GM12878 (cell line): ENCODE measurements around the gene SFT2D3. TPM values are rescaled to one million over a fixed set of nuclear protein-coding genes. Genes with fewer than 3 reads are reported as not detected.
A peak's percentile ranks its signal among the peaks of the same experiment; 100 is the strongest.

Source experiments
- BMI1 ChIP-seq: fragments of 450-650 bp; IDR thresholded peaks from 2 replicates; pipeline ENCODE4 v1.6.1; 2016; ENCODE audit warnings: mild to moderate bottlenecking, moderate library complexity, borderline replicate concordance
- CBFB ChIP-seq: IDR thresholded peaks from 2 replicates; pipeline ENCODE4 v1.6.1; 2016; ENCODE audit warnings: antibody characterized with exemption, low read depth
- CREB1 ChIP-seq: IDR thresholded peaks from 2 replicates; pipeline ENCODE4 v1.6.1; 2012; ENCODE audit warnings: low read depth, mild to moderate bottlenecking, inconsistent platforms
- EZH2 ChIP-seq: IDR thresholded peaks from 2 replicates; pipeline ENCODE4 v1.6.1; 2012; ENCODE audit warnings: low read depth, mild to moderate bottlenecking, control low read depth, inconsistent platforms, low read length, borderline replicate concordance; ENCODE audit not compliant: control insufficient read depth
- FOS ChIP-seq: IDR thresholded peaks from 3 replicates; pipeline ENCODE4 v1.6.1; 2011; ENCODE audit warnings: borderline replicate concordance; ENCODE audit not compliant: insufficient read length; ENCODE audit errors: extremely low read depth
- HDAC2 ChIP-seq: fragments of 200-600 bp; sonication (generic); IDR thresholded peaks from 2 replicates; pipeline ENCODE4 v1.6.1; 2017
- JUNB ChIP-seq: IDR thresholded peaks from 2 replicates; pipeline ENCODE4 v1.6.1; 2016; ENCODE audit warnings: antibody characterized with exemption, mild to moderate bottlenecking
- MTA3 ChIP-seq: IDR thresholded peaks from 2 replicates; pipeline ENCODE4 v1.6.1; 2012; ENCODE audit warnings: low read length, inconsistent platforms, borderline replicate concordance
- NFXL1 ChIP-seq: fragments of 450-650 bp; IDR thresholded peaks from 2 replicates; pipeline ENCODE4 v1.6.1; 2017; ENCODE audit warnings: antibody characterized with exemption, mild to moderate bottlenecking, borderline replicate concordance
- NR2C1 ChIP-seq: fragments of 450-650 bp; IDR thresholded peaks from 2 replicates; pipeline ENCODE4 v1.6.1; 2017; ENCODE audit warnings: antibody characterized with exemption, mild to moderate bottlenecking, moderate library complexity
- NR2C2 ChIP-seq: IDR thresholded peaks from 2 replicates; pipeline ENCODE4 v1.6.1; 2011; ENCODE audit warnings: borderline replicate concordance, low read depth; ENCODE audit not compliant: control insufficient read depth, insufficient read length
- PAX5 ChIP-seq: IDR thresholded peaks from 2 replicates; pipeline ENCODE4 v1.6.1; 2011; ENCODE audit warnings: low read depth, low read length, borderline replicate concordance
- RELA ChIP-seq: fragments of 450-650 bp; IDR thresholded peaks from 2 replicates; pipeline ENCODE4 v1.8.0; 2014; ENCODE audit warnings: borderline replicate concordance; ENCODE audit not compliant: partially characterized antibody
- SIN3A ChIP-seq: IDR thresholded peaks from 2 replicates; pipeline ENCODE4 v1.6.1; 2012; ENCODE audit warnings: low read depth, low read length, improper control_type of control experiment
- SMARCA5 ChIP-seq: fragments of 450-650 bp; IDR thresholded peaks from 2 replicates; pipeline ENCODE4 v1.6.1; 2017; ENCODE audit warnings: mild to moderate bottlenecking
- TCF12 ChIP-seq: IDR thresholded peaks from 2 replicates; pipeline ENCODE4 v1.6.1; 2011; ENCODE audit warnings: low read depth, mild to moderate bottlenecking, low read length
- polyA plus RNA-seq, 11 experiments: library from polyadenylated mRNA; depleted of rRNA in 4 of 11; unstranded in 6 of 11; stranded (reverse) in 5 of 11; fragments of >200 nt; fragmentation: Nextera tagmentation in 4 of 11; fragmentation: Illumina TruSeq in 1 of 11; extraction: Ambion mirVana in 4 of 11; extraction: Trizol in 1 of 11; gene quantifications; 1 replicate in 1 of 11; 2 replicates in 10 of 11; pipeline versions ENCODE4 v1.2.1 to v1.2.3, GENCODE V29; 2011 to 2016; ENCODE audit warnings: inconsistent platforms in 2 of 11, missing spikeins in 2 of 11, low read depth in 1 of 11
- total RNA-seq, 4 experiments: library from RNA; depleted of rRNA in 3 of 4; stranded (reverse); fragments of >200 nt in 3 of 4; fragmentation: Illumina TruSeq in 1 of 4; extraction: Trizol in 1 of 4; gene quantifications; 2 replicates each; pipeline versions ENCODE4 v1.2.1 to v1.2.3, GENCODE V29; 2013 to 2021
- TF ChIP-seq, protein P1 (sequence below): fragments of 450-650 bp; formaldehyde crosslinking; IDR thresholded peaks from 2 replicates; pipeline ENCODE4 v1.4.0; 2020; ENCODE audit warnings: mild to moderate bottlenecking, moderate library complexity
- TF ChIP-seq, protein P2 (sequence below): IDR thresholded peaks from 2 replicates; pipeline ENCODE4 v1.6.1; 2011; ENCODE audit warnings: low read depth, mild to moderate bottlenecking, low read length, moderate library complexity, borderline replicate concordance; ENCODE audit errors: extremely low read depth
- TF ChIP-seq, protein P3 (sequence below): fragments of 450-650 bp; IDR thresholded peaks from 2 replicates; pipeline ENCODE4 v1.6.1; 2018; ENCODE audit warnings: borderline replicate concordance, mild to moderate bottlenecking; ENCODE audit not compliant: partially characterized antibody
- TF ChIP-seq, protein P4 (sequence below): fragments of 450-650 bp; IDR thresholded peaks from 2 replicates; pipeline ENCODE4 v1.6.1; 2017; ENCODE audit warnings: mild to moderate bottlenecking, moderate library complexity

Gene SFT2D3
- total and polyA plus RNA-seq, 10 of the 15 experiments (the other 5 are each of a cell fraction or from before 2014, with no cell fraction given) = 4.2 to 8.4 (median 6.6) TPM; not detected in 4

GRCh38 chr2:127701651-127702394, 526 bp downstream of the SFT2D3 start (continued):
- TF ChIP-seq, protein P1, sequence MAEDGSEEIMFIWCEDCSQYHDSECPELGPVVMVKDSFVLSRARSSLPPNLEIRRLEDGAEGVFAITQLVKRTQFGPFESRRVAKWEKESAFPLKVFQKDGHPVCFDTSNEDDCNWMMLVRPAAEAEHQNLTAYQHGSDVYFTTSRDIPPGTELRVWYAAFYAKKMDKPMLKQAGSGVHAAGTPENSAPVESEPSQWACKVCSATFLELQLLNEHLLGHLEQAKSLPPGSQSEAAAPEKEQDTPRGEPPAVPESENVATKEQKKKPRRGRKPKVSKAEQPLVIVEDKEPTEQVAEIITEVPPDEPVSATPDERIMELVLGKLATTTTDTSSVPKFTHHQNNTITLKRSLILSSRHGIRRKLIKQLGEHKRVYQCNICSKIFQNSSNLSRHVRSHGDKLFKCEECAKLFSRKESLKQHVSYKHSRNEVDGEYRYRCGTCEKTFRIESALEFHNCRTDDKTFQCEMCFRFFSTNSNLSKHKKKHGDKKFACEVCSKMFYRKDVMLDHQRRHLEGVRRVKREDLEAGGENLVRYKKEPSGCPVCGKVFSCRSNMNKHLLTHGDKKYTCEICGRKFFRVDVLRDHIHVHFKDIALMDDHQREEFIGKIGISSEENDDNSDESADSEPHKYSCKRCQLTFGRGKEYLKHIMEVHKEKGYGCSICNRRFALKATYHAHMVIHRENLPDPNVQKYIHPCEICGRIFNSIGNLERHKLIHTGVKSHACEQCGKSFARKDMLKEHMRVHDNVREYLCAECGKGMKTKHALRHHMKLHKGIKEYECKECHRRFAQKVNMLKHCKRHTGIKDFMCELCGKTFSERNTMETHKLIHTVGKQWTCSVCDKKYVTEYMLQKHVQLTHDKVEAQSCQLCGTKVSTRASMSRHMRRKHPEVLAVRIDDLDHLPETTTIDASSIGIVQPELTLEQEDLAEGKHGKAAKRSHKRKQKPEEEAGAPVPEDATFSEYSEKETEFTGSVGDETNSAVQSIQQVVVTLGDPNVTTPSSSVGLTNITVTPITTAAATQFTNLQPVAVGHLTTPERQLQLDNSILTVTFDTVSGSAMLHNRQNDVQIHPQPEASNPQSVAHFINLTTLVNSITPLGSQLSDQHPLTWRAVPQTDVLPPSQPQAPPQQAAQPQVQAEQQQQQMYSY (CRISPR knock-in tag) = no peak
- TF ChIP-seq PAX5 = peak; percentile 92
- no peak for TF ChIP-seq JUNB
- no peak for TF ChIP-seq BMI1
- TF ChIP-seq RELA = no peak
- TF ChIP-seq, protein P2, sequence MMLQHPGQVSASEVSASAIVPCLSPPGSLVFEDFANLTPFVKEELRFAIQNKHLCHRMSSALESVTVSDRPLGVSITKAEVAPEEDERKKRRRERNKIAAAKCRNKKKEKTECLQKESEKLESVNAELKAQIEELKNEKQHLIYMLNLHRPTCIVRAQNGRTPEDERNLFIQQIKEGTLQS = no peak
- TF ChIP-seq SMARCA5 = peak; percentile 75; the same call in 1 of the 2 replicates
- TF ChIP-seq NFXL1 = no peak
- no peak for TF ChIP-seq FOS
- TF ChIP-seq MTA3 = no peak
- no peak for TF ChIP-seq CREB1
- TF ChIP-seq TCF12 = no peak
- no peak; the same call in 1 of the 2 replicates for TF ChIP-seq NR2C1
- no peak for TF ChIP-seq NR2C2
- TF ChIP-seq, protein P3, sequence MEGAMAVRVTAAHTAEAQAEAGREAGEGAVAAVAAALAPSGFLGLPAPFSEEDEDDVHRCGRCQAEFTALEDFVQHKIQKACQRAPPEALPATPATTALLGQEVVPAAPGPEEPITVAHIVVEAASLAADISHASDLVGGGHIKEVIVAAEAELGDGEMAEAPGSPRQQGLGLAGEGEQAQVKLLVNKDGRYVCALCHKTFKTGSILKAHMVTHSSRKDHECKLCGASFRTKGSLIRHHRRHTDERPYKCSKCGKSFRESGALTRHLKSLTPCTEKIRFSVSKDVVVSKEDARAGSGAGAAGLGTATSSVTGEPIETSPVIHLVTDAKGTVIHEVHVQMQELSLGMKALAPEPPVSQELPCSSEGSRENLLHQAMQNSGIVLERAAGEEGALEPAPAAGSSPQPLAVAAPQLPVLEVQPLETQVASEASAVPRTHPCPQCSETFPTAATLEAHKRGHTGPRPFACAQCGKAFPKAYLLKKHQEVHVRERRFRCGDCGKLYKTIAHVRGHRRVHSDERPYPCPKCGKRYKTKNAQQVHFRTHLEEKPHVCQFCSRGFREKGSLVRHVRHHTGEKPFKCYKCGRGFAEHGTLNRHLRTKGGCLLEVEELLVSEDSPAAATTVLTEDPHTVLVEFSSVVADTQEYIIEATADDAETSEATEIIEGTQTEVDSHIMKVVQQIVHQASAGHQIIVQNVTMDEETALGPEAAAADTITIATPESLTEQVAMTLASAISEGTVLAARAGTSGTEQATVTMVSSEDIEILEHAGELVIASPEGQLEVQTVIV = no peak
- TF ChIP-seq HDAC2 = no peak
- TF ChIP-seq EZH2 = no peak
- TF ChIP-seq SIN3A = peak; percentile 66
- no peak for TF ChIP-seq CBFB
- TF ChIP-seq, protein P4, sequence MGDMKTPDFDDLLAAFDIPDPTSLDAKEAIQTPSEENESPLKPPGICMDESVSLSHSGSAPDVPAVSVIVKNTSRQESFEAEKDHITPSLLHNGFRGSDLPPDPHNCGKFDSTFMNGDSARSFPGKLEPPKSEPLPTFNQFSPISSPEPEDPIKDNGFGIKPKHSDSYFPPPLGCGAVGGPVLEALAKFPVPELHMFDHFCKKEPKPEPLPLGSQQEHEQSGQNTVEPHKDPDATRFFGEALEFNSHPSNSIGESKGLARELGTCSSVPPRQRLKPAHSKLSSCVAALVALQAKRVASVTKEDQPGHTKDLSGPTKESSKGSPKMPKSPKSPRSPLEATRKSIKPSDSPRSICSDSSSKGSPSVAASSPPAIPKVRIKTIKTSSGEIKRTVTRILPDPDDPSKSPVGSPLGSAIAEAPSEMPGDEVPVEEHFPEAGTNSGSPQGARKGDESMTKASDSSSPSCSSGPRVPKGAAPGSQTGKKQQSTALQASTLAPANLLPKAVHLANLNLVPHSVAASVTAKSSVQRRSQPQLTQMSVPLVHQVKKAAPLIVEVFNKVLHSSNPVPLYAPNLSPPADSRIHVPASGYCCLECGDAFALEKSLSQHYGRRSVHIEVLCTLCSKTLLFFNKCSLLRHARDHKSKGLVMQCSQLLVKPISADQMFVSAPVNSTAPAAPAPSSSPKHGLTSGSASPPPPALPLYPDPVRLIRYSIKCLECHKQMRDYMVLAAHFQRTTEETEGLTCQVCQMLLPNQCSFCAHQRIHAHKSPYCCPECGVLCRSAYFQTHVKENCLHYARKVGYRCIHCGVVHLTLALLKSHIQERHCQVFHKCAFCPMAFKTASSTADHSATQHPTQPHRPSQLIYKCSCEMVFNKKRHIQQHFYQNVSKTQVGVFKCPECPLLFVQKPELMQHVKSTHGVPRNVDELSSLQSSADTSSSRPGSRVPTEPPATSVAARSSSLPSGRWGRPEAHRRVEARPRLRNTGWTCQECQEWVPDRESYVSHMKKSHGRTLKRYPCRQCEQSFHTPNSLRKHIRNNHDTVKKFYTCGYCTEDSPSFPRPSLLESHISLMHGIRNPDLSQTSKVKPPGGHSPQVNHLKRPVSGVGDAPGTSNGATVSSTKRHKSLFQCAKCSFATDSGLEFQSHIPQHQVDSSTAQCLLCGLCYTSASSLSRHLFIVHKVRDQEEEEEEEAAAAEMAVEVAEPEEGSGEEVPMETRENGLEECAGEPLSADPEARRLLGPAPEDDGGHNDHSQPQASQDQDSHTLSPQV = 0 out of 2 replicates have a peak, but pooled peaks have one; percentile 11
